GM12891 (cell line): ENCODE data around the gene UBE2K.

Experiments
- PAX5 ChIP-seq: IDR thresholded peaks from 2 replicates; pipeline ENCODE4 v1.6.1; 2011; ENCODE audit warnings: low read length, moderate library complexity, mild to moderate bottlenecking; ENCODE audit not compliant: insufficient read depth, severe bottlenecking
- POLR2A ChIP-seq: IDR thresholded peaks from 2 replicates; pipeline ENCODE4 v1.6.1; 2011; ENCODE audit warnings: low read depth, low read length, control low read depth
- POLR2AphosphoS5 ChIP-seq: IDR thresholded peaks from 2 replicates; pipeline ENCODE4 v1.6.1; 2011; ENCODE audit warnings: low read depth, low read length, control low read depth
- POU2F2 ChIP-seq: IDR thresholded peaks from 2 replicates; pipeline ENCODE4 v1.6.1; 2011; ENCODE audit warnings: low read depth, mild to moderate bottlenecking, control low read depth, low read length, moderate library complexity
- SPI1 ChIP-seq: IDR thresholded peaks from 2 replicates; pipeline ENCODE4 v1.6.1; 2011; ENCODE audit warnings: low read depth, low read length, control low read depth
- TAF1 ChIP-seq: IDR thresholded peaks from 2 replicates; pipeline ENCODE4 v1.6.1; 2011; ENCODE audit warnings: low read depth, low read length, control low read depth

DNA sequence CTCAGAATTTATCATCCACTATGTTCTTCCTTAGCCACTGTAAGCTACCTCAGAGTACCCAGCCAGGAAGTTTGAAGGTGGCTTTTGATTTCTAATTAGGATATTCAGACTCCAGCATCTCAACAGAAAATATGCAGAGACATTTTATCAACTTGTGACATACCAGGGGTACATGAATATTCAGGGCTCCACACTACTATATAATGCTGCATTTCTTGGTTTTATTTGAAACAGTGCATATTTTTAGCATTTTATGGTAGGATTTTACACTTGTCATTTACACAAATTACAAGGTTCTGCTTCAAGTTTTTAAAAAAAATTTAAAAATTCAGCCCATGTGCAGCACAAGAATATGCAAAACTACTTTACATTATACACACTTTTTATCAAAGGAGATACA, 124.7 kb downstream of the UBE2K start:
- no peak for TF ChIP-seq POLR2A
- no peak for TF ChIP-seq POLR2AphosphoS5
- no peak for TF ChIP-seq SPI1
- TF ChIP-seq TAF1 = no peak
- no peak for TF ChIP-seq PAX5
- TF ChIP-seq POU2F2 = no peak
